NCI-H128 (cell line): ENCODE results near the gene DTX2.
"Not testable (repeated sequence)": the region's sequence is repeated elsewhere in the genome, so short reads cannot be mapped to it uniquely, and the experiment has no call there.

Source experiments
- DNase-seq: peaks from one replicate; lab custom pipeline; 2025; ENCODE audit not compliant: unreplicated experiment; lab: John Stamatoyannopoulos, UW

DTX2 gene

DNA sequence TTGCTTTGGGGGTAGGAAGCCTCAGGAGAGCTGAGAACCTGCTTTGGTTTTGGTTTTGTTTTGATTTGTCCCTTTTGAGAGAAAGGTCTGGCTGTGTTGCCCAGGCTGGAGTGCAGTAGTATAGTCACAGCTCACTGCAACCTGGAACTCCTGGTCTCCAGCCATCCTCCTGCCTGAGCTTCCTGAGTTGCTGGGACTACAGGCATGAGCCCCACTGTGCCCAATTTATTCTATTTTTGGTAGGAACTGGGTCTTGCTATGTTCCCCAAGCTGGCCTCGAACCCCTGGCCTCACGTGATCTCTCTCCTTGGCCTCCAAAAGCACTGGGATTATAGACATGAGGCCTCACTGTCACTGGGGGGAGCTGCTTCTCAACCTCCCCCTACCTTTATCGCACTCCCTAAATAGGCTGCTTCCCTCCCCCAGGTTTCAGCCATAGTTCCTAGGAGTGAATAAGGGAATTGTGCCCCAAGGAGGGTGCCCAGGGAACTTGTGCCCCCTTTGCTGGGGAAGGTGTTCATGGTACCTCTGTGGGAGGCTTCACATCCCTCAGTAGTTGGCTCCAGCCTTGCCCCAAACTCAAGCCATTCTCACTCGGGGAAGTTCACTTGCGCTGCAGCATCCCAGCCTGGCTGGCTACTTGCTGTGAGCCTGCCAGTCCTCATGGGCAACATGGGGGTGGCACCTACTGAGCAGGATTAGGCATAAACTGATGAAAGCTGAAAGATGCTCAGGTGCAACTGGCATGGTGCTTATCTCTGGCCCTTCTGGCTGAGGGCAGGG is 18.7 kb upstream of the DTX2 start:
- DNase-seq, result not testable (repeated sequence)

DNA sequence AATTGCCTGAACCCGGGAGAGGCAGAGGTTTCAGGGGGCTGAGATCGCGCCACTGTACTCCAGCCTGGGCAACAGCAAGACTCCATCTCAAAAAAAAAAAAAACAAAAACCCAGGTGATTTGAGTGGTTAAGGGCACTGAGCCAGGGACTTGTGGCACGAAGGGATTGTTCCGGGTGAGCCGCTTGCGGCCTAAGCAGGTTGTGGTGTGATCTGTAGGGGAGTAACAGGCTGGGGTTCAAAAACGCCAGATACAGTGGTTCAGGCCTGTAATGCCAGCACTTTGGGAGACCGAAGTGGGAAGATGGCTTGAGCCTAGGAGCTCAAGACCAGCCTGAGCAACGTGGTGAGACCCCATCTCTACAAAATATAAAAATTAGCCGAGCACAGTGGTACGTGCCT is 17.7 kb upstream of the DTX2 start:
- DNase-seq, result not testable (repeated sequence)

DNA sequence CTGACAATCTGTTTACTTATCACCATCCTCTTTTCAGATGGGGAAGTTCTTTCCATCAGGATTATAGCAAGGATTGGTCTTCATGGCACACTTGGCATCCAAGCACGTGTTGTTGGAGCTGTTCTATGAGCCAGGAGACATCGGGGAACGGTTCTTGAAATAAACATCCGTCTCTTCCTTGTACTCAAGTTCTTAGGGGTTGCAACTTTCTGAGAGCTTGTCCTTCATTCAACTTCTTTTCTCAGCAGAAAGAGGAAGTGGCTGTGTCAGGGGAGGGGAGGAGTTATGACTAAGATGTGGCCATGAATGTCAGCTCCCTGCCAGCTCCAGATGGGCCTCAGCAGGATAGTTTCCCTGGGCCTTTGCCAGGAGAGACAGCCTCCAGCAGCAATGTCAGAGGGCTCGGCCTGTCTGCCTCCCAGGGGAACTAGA is 15.9 kb upstream of the DTX2 start:
- DNase-seq, result not testable (repeated sequence)

DNA sequence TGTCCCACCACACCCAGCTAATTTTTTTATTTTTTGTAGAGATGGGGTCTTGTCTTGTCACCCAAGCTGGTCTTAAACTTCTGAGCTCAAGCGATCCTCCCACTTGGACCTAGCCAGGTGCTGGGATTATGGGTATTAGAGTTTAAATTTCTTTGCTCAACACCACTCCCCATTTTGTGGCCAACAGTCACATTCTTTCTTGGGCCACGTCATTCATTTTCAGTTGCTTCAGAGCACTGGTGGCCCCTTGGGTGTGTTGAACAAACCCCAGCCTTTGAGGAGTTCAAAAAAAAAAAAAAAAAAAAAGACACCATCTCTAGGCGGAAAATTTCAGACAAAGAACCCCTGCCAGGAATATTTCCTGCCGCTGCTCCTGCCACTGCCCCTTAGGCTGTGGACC is 4.5 kb upstream of the DTX2 start:
- not testable (repeated sequence) for DNase-seq

DNA sequence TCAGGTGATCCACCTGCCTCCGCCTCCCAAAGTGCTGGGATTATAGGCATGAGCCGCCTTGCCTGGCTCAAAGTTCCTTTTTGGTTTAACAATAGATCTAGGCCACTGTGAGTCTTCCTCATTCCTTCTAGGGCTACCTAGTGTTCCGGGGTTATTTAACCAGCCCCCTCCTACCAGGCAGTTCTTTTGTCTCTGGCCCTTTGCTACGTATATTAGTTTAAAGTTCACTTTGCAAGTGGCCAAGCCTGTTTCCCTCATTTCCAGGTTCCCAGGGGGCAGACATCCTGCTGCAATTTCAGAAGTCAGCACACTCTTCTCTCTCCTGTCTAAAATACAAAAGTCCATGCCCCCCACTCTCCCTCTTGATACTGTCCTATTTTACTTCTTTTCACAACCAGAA is 3.0 kb upstream of the DTX2 start:
- not testable (repeated sequence) for DNase-seq

DNA sequence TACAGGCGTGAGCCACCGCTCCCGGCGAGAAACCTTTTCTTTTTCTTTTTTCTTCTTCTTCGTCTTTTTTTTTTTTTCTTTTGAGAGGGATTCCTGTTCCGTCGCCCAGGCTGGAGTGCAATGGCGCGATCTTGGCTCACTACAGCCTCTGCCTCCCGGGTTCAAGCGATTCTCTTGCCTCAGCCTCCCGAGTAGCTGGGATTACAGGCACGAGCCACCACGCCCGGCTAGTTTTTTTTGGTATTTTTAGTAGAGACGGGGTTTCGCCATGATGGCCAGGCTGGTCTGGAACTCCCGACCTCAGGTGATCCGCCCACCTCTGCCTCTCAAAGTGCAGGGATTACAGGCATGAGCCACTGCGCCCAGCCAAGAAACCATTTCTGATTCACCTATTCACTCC is 742 bp upstream of the DTX2 start:
- not testable (repeated sequence) for DNase-seq

DNA sequence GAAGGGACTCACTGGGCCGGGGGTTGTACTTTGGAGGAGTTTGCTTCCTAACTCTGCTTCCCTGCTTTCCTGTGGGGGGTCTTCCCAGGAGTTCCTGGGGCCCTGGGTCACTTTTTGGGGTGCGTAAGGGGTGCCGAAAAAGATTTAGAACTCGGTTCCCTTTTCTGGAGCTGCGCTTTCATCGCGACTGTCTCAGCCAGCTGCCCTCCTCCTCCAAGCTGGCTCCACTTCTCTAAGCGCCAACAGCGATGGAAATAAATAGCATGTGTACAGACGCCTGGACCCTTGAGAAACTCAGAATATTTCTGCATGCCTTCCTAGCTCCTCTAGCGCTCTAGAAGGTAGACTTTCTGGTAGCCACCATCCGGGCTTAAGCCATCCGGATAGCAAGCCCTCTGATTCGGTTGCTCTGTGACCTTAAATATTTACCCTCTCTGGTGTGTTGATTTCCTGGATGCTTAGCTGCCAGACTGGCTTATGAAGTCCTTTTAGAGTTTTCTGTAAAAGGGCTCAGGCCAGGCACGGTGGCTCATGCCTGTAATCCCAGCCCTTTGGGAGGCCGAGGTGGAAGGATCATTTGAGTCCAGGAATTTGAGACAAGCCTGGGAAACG is 868 bp downstream of the DTX2 start:
- not testable (repeated sequence) for DNase-seq

DNA sequence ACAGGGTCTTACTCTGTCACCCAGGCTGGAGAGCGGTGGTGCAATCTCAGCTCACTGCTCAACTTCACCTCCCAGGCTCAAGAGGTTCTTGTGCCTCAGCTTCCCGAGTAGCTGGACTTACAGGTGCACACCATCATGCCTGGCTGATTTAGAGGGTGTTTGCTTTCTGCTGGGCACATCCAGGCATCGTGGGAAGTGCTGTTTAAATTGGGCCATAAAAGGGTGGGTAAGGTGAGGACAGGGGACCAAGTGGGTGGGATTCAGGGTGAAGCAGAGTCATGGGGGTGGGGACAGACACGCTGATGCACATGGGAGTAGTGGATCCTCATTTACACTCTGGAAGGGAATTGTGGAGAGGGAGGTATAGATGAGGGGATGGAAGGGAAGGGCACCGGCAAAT is 3.5 kb downstream of the DTX2 start:
- DNase-seq, result not testable (repeated sequence)

DNA sequence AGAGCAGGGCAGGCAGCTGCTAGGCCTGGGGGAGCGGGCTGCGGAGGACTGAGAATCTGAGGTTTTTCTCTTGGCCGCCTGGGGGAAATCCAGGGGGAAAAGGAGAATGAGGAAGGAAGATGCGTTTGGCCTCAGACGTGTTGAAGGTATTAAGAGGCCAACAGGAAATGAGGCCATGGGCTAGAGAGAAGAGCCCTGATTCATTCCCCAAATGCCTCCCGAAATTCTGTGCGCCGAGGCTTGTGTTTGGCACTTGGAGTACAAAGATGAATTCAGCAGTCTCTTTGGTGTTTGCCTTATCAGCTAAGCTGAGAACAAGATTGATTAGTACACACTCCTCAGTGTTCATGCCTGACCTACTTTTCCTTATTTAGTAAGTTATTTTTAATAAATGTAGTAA is 4.4 kb downstream of the DTX2 start:
- DNase-seq, result not testable (repeated sequence)

DNA sequence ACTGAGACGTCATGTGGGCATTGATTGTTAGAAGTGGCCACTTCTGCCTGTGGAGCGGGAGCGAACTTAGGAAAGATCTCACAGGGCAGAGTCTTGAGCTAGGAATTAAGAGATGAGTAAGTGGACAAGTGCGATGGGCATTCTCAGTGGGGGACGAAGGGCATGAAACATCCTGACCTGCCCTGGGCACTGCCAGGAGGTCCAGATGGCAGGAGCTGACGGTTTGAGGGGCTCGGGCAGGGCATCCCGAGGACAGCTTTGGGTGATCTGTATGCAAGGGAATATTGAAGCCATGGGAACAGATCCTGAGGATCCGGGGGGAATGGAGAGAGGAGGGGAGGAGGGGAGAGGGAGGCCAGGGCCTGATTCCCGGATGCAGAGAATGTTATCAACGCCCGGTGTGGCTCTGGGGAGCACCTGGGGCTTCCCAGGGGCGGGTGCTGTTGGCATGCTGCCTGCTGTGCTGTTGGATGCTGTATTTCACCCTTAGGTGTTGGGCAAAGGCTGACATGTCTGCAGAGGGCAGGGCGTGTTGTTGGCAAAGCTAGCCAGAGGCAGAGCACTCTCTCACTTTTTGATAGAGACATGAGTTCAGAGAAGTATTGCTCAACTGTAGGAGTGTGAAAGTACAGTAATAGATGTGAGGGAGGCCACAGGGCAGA is 6.4 kb downstream of the DTX2 start:
- DNase-seq, result not testable (repeated sequence)

DNA sequence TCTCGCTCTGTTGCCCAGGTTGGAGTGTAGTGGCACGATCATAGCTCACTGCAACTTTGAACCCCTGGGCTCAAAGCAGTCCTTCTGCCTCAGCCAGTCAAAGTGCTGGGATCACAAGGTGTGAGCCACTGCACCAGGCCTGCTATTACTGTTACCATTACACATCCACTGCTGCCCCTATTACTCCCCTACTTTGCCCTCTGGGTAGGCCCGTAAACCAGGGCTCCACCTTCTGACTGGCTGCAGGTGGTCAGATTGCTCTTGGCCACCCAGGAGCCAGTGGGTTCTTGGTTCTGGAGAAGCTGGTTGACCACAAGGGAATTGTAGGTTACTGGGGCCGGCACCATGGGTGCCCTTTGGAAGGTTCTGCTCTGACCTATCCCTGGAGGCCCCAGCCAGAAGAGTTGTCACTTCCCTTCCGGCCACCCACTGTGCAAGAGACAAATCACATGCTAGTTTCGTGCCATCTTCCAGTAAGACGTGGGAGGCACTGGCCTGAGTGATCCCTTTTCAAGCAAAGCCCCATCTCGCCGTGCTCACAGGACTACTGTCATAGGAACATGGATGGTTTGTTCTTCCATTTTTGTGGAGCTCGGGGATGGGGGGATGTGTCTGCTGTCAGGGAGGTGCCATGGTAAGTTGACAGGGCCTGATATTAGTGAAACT is 10.2 kb downstream of the DTX2 start:
- DNase-seq, result not testable (repeated sequence)

DNA sequence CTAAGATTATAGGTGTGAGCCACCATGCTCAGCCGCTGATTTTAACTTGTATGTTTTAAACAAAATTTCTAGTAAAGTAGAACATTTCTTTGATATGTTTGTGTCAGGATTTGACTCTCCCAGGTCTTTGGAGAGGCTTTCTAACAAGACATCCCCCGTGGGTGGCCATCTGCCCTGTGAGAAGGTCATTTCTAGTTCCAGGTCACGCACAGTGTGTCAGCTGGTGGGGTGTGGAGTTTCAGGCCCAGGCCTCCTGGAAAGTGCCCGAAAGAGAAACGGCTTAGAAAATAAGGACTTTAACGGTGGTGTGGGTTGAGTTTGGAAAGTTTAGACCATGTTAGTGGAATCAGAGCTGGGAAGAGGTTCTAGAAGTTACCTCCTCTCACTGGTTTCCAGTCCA is 11.6 kb downstream of the DTX2 start:
- DNase-seq, result not testable (repeated sequence)

DNA sequence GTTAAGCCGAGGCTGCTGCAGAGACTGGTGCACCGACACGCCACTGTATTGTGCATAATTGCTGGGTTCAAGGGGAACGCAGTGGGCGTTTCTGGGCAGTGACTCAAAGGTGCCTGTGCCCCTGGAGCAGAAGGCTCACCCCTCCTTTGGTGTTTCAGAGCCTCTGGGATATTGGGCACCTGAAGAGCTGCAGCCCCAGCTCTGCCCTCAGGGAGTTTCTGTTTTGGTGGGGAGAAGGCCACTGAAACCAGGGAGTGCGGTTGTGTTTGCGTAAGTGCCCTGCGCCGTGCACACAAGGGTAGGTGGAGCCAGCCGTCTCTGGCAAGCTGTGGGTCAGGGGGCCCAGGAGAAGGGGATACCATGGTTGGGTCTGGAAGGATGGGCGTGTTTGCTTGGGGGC is 14.8 kb downstream of the DTX2 start:
- DNase-seq, result not testable (repeated sequence)

DNA sequence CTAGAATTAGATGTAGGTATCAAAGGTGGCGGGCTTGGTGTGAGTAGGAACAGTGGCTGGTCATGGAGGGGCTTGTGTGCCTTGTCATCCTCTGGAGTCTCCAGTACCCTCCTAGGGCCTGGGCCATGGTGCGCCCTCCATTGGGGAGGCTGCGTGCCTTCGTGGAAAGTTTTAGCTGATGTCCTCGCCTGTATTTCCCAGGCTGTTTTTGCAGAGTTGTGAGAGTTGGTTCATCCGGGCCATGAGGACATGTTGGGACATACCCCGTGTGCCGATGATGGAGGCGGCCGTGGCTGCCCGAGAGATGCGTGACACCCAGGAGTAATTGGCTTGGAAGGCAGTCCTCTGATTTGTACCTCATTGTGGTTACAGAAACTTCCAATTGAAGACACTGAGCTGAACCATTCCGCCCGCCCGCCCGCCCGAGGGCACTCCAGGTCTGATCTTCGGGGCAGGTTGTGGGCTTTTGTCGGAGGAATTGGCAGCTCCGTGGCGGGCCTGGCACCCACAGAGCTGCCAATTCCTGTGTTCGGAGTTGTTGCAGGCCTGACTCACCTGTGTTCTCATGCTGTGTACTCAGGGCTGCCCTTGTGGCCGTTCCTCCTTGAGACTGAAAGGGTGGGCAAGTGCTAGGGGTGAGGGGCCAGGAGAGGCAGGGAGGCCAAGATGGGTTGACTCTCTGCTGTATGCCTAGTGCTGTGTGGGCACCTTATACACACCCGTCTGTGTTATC is 15.4 kb downstream of the DTX2 start:
- not testable (repeated sequence) for DNase-seq

DNA sequence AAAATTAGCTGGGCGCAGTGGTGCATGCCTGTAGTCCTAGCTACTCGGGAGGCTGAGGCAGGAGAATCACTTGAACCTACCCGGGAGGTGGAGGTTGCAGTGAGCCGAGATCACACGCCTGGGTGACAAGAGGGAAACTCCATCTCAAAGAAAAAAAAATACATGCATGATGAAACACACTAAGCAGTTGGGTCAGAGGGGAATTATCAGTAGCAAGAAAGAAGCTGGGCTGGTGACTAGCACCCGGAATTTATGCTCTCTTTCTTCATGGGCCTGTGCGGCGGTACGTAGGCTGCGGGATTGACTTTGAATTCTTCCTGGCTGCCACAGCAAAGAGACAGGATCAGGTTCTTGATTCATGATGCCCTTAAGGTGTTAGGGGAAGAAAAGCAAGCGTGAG is 18.1 kb downstream of the DTX2 start:
- DNase-seq, result not testable (repeated sequence)

DNA sequence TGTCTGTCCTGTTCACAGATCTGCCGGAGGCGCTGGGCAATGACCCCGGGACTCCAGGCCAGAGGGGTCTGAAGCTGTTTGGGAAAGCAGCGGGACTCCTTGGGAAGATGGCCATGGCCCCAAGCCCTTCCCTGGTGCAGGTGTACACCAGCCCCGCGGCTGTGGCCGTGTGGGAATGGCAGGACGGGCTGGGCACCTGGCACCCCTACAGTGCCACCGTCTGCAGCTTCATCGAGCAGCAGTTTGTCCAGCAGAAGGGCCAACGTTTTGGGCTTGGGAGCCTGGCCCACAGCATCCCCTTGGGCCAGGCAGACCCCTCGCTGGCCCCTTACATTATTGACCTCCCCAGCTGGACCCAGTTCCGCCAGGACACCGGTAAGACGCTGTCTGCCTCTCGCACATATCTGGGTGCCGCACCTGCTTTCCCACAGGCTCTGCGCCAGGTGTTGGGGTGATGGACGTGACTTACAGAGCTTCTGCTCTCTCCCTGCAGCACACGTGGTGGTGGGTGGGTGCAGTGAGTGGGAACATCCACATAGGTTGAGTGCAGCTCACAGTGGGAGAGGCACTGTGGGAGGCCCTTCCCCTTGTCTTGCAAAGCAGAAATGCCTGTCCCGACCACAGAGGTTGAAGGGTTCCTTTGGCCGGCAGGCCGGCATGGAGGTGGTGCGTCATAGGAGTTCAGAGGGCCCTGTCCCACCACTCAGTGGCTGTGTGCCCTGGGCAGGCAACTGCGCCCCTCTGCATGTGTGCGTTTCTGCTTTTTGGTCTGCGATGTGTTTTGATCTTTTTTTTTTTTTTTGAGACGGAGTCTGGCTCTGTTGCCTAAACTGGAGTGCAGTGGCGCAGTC is 19.1 kb downstream of the DTX2 start:
- DNase-seq, result not testable (repeated sequence)

DNA sequence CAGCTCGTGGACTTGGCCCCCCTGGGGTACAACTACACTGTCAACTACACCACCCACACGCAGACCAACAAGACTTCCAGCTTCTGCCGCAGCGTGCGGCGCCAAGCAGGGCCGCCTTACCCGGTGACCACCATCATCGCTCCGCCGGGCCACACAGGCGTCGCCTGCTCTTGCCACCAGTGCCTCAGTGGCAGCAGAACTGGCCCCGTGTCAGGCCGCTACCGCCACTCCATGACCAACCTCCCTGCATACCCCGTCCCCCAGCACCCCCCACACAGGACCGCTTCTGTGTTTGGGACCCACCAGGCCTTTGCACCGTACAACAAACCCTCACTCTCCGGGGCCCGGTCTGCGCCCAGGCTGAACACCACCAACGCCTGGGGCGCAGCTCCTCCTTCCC is 21.2 kb downstream of the DTX2 start:
- DNase-seq, result not testable (repeated sequence)

DNA sequence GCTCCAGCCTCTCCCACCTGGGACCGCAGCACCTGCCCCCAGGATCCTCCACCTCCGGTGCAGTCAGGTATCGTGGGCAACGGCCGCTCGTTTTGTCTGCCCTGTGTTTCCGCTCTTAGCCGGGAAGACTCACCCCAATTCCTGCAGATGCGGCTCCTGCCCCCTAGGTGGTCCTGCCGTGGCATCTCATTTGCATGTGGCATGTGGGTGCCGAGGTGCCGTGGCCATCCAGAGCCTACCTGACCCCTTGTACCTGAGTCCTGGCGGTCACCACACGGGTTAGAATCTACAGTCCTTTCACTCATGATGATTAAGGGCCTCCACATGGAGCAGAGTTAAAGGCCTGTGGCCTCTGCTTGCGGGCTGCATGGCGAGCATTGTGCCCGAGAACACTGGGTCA is 21.6 kb downstream of the DTX2 start:
- not testable (repeated sequence) for DNase-seq

DNA sequence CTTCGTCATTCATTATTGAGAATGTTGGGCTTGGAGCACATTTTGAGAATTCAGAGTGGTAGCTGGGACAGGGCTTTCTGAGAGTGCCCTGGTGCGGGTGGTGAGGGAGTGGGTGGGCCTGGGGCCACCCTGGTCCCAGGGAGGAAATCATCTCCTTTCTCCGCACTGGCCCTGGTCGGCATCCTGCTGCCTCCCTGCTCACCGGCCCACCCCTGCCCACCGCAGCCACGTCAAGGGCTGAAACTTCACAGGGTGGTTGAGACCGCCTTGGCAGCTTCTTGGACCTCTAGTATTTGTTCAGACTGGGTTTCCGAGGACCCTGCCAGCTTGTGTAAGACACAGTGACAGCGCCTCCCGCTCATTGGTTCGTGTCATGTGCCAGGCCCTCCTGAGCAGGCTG is 22.9 kb downstream of the DTX2 start:
- DNase-seq, result not testable (repeated sequence)
